ENCODE measurements around the gene CPT1A. TPM values are rescaled to one million over a fixed set of nuclear protein-coding genes. Genes with fewer than 3 reads are reported as not detected.

The CPT1A gene
- polyA plus RNA-seq, 1 experiment, result 29.8 TPM

GRCh38 chr11:68748061-68748460 lies 93.7 kb downstream of the CPT1A start:
- CTCF ChIA-PET, result interaction anchor here (0.8 to 1.6 kb wide), 2 partner anchors 50 to 142 kb away, joined by 3 read pairs; no protein-coding TSS in a partner anchor
- POLR2A ChIA-PET, result no interaction called here
- TF ChIP-seq CTCF (IDR thresholded peaks at IDR 0.05; ENCODE audit: insufficient read depth, low read depth, low read length), result no peak
- Histone ChIP-seq H3K27me3 (ENCODE audit: control insufficient read depth, insufficient read depth, low read length) (no peaks in the 10 kb centered on the region), H3K4me3 (ENCODE audit: low read depth, low read length) (no peak overlapping the region), H3K36me3 (ENCODE audit: control insufficient read depth, insufficient read depth, low read length) (no peaks in the 10 kb centered on the region)
- DNase-seq (ENCODE audit: low read depth), result no peak

GRCh38 chr11:68743539-68743938 lies 98.2 kb downstream of the CPT1A start:
- H3K4me3 ChIP-seq (ENCODE audit: low read depth, low read length), result no peak overlapping the region
- no peak for DNase-seq (ENCODE audit: low read depth)
- ChIA-PET CTCF (interaction anchor here (1.2 kb wide), 1 partner anchor 927 kb away, joined by 3 read pairs; no protein-coding TSS in a partner anchor), POLR2A (no interaction called here)
- no peaks in the 10 kb centered on the region for H3K36me3 ChIP-seq (ENCODE audit: control insufficient read depth, insufficient read depth, low read length)
- TF ChIP-seq CTCF (IDR thresholded peaks at IDR 0.05; ENCODE audit: insufficient read depth, low read depth, low read length), result no peak
- no peaks in the 10 kb centered on the region for H3K27me3 ChIP-seq (ENCODE audit: control insufficient read depth, insufficient read depth, low read length)

- POLR2A ChIA-PET, result no interaction called here
- DNase-seq (ENCODE audit: low read depth), result no peak
- Histone ChIP-seq H3K27me3 (ENCODE audit: control insufficient read depth, insufficient read depth, low read length) (no peaks in the 10 kb centered on the region), H3K4me3 (ENCODE audit: low read depth, low read length) (no peak overlapping the region), H3K36me3 (ENCODE audit: control insufficient read depth, insufficient read depth, low read length) (no peaks in the 10 kb centered on the region)
- CTCF ChIA-PET, result no interaction called here
- no peak for TF ChIP-seq CTCF (IDR thresholded peaks at IDR 0.05; ENCODE audit: insufficient read depth, low read depth, low read length)
Observed at GRCh38 chr11:68741463-68741862, 100.3 kb downstream of the CPT1A start.

- ChIA-PET CTCF (interaction anchor here (1.1 kb wide), 1 partner anchor 10 kb away, joined by 4 read pairs; no protein-coding TSS in a partner anchor), POLR2A (no interaction called here)
- Histone ChIP-seq H3K27me3 (ENCODE audit: control insufficient read depth, insufficient read depth, low read length) (peaks cover 5% of the 10 kb centered on the region), H3K4me3 (ENCODE audit: low read depth, low read length) (no peak overlapping the region), H3K36me3 (ENCODE audit: control insufficient read depth, insufficient read depth, low read length) (no peaks in the 10 kb centered on the region)
- no peak for DNase-seq (ENCODE audit: low read depth)
- no peak for TF ChIP-seq CTCF (IDR thresholded peaks at IDR 0.05; ENCODE audit: insufficient read depth, low read depth, low read length)
Observed at GRCh38 chr11:68735646-68736045, 106.1 kb downstream of the CPT1A start.

- TF ChIP-seq CTCF (IDR thresholded peaks at IDR 0.05; ENCODE audit: insufficient read depth, low read depth, low read length), result no peak
- ChIA-PET POLR2A (no interaction called here), CTCF (interaction anchor here (1.1 kb wide), 1 partner anchor 10 kb away, joined by 4 read pairs; no protein-coding TSS in a partner anchor)
- H3K36me3 ChIP-seq (ENCODE audit: control insufficient read depth, insufficient read depth, low read length), result no peaks in the 10 kb centered on the region
- no peak overlapping the region for H3K4me3 ChIP-seq (ENCODE audit: low read depth, low read length)
- no peak for DNase-seq (ENCODE audit: low read depth)
- peaks cover 5% of the 10 kb centered on the region for H3K27me3 ChIP-seq (ENCODE audit: control insufficient read depth, insufficient read depth, low read length)
Observed at GRCh38 chr11:68735125-68735524, 106.6 kb downstream of the CPT1A start.
